Stimulated activated CD4-positive, alpha-beta T cell treated with anti-CD3 and anti-CD28 coated beads, TNF-alpha, amount 100 ng/mL, for 48 hours (primary cell): ENCODE data around the gene IFT43.

Source experiments
- DNase-seq, 3 donors: peaks; one replicate each; pipeline ENCODE4 v3.0.0-alpha.2; 2020; ENCODE audit warnings: low read depth in 3 of 3

IFT43 gene

GRCh38 chr14:76080025-76080424, 94.5 kb downstream of the IFT43 start:
- no peak for DNase-seq

- no peak for DNase-seq
Observed at GRCh38 chr14:76080471-76080870, 94.9 kb downstream of the IFT43 start.

GRCh38 chr14:76081642-76082041, 96.1 kb downstream of the IFT43 start:
- no peak for DNase-seq

- no peak for DNase-seq
Observed at GRCh38 chr14:76083796-76084765, 98.5 kb downstream of the IFT43 start.

- no peak for DNase-seq
Observed at GRCh38 chr14:76085358-76085757, 99.8 kb downstream of the IFT43 start.

GRCh38 chr14:76086636-76087035, 101.1 kb downstream of the IFT43 start:
- DNase-seq = no peak

GRCh38 chr14:76088326-76088725, 102.8 kb downstream of the IFT43 start:
- DNase-seq = no peak

GRCh38 chr14:76088771-76089571, 103.4 kb downstream of the IFT43 start:
- no peak for DNase-seq

- DNase-seq = no peak
Observed at GRCh38 chr14:76089575-76089974, 104.0 kb downstream of the IFT43 start.

GRCh38 chr14:76090616-76091391, 105.2 kb downstream of the IFT43 start:
- DNase-seq = no peak

- no peak for DNase-seq
Observed at GRCh38 chr14:76093077-76093476, 107.5 kb downstream of the IFT43 start.

- DNase-seq = no peak
Observed at GRCh38 chr14:76096257-76096656, 110.7 kb downstream of the IFT43 start.

- DNase-seq = no peak
Observed at GRCh38 chr14:76097547-76097946, 112.0 kb downstream of the IFT43 start.

- DNase-seq = no peak
Observed at GRCh38 chr14:76098047-76098446, 112.5 kb downstream of the IFT43 start.

- no peak for DNase-seq
Observed at GRCh38 chr14:76098916-76099675, 113.5 kb downstream of the IFT43 start.

GRCh38 chr14:76100236-76100635, 114.7 kb downstream of the IFT43 start:
- DNase-seq = no peak

- DNase-seq = no peak
Observed at GRCh38 chr14:76101391-76102379, 116.1 kb downstream of the IFT43 start.

GRCh38 chr14:76104802-76105355, 119.3 kb downstream of the IFT43 start:
- DNase-seq = no peak

- no peak for DNase-seq
Observed at GRCh38 chr14:76106188-76106587, 120.6 kb downstream of the IFT43 start.
